ENCODE results near the gene RBM5. TPM values are rescaled to one million over a fixed set of nuclear protein-coding genes. Genes with fewer than 3 reads are reported as not detected.

Gene RBM5
- total and polyA plus RNA-seq, 8 donors, result 117 to 525 (median 415) TPM

GRCh38 chr3:50132421-50133282 lies 43.9 kb downstream of the RBM5 start:
- no peak for ATAC-seq
- no peak overlapping the region for H3K27ac ChIP-seq
- DNase-seq, result no peak
- intact Hi-C loops (cut with DNase I), result no loop called here
- no peak overlapping the region for H3K4me3 ChIP-seq
- H3K27me3 ChIP-seq, result no peaks in the 10 kb centered on the region
- no peak for TF ChIP-seq CTCF (IDR thresholded peaks at IDR 0.05)
- no peaks in the 10 kb centered on the region for H3K4me1 ChIP-seq
- H3K36me3 ChIP-seq, result no peaks in the 10 kb centered on the region
- H3K9me3 ChIP-seq, result no peaks in the 10 kb centered on the region

- H3K27ac ChIP-seq, result no peak overlapping the region
- no peaks in the 10 kb centered on the region for H3K27me3 ChIP-seq
- H3K4me1 ChIP-seq, result peaks cover 0 to 2% of the 10 kb centered on the region in 2 donors
- no peak for TF ChIP-seq CTCF (IDR thresholded peaks at IDR 0.05)
- DNase-seq, result no peak
- H3K9me3 ChIP-seq, result no peaks in the 10 kb centered on the region
- no peaks in the 10 kb centered on the region for H3K36me3 ChIP-seq
- intact Hi-C loops (cut with DNase I), result no loop called here
- no peak for ATAC-seq
- H3K4me3 ChIP-seq, result no peak overlapping the region
Observed at GRCh38 chr3:50133283-50133615, 44.5 kb downstream of the RBM5 start.

GRCh38 chr3:50134367-50134766 lies 45.6 kb downstream of the RBM5 start:
- H3K9me3 ChIP-seq, result no peaks in the 10 kb centered on the region
- no peak for TF ChIP-seq CTCF (IDR thresholded peaks at IDR 0.05)
- peaks cover 7 to 13% of the 10 kb centered on the region in 2 donors for H3K4me1 ChIP-seq
- no peaks in the 10 kb centered on the region for H3K36me3 ChIP-seq
- H3K4me3 ChIP-seq, result no peak overlapping the region
- DNase-seq, result peak in 1 of 4 donors; percentile 31
- no peaks in the 10 kb centered on the region for H3K27me3 ChIP-seq
- H3K27ac ChIP-seq, result no peak overlapping the region
- intact Hi-C loops (cut with DNase I), result no loop called here
- ATAC-seq, result no peak

GRCh38 chr3:50135964-50136363 lies 47.2 kb downstream of the RBM5 start:
- peaks cover 7 to 18% of the 10 kb centered on the region in 2 donors for H3K4me1 ChIP-seq
- no peak for ATAC-seq
- no peaks in the 10 kb centered on the region for H3K36me3 ChIP-seq
- no peak overlapping the region for H3K4me3 ChIP-seq
- TF ChIP-seq CTCF (IDR thresholded peaks at IDR 0.05), result no peak
- intact Hi-C loops (cut with DNase I), result no loop called here
- no peak overlapping the region for H3K27ac ChIP-seq
- H3K9me3 ChIP-seq, result no peaks in the 10 kb centered on the region
- H3K27me3 ChIP-seq, result no peaks in the 10 kb centered on the region
- no peak for DNase-seq

GRCh38 chr3:50136714-50137405 lies 48.1 kb downstream of the RBM5 start:
- H3K27ac ChIP-seq, result no peak overlapping the region
- no peaks in the 10 kb centered on the region for H3K27me3 ChIP-seq
- intact Hi-C loops (cut with DNase I), result no loop called here
- DNase-seq, result no peak
- no peaks in the 10 kb centered on the region for H3K9me3 ChIP-seq
- H3K36me3 ChIP-seq, result no peaks in the 10 kb centered on the region
- TF ChIP-seq CTCF (IDR thresholded peaks at IDR 0.05), result no peak
- ATAC-seq, result no peak
- H3K4me1 ChIP-seq, result peaks cover 7 to 18% of the 10 kb centered on the region in 2 donors
- no peak overlapping the region for H3K4me3 ChIP-seq

Measured in left lung (tissue), 10 donors.